ENCODE results near the gene TRAF3. TPM values are rescaled to one million over a fixed set of nuclear protein-coding genes. Genes with fewer than 3 reads are reported as not detected.
"Not testable (repeated sequence)": the region's sequence is repeated elsewhere in the genome, so short reads cannot be mapped to it uniquely, and the experiment has no call there.

TRAF3 gene
- total and polyA plus RNA-seq, 3 donors from 2014 or later, result 24.3 to 38.8 (median 38.2) TPM

- DNase-seq, result no peak
- 81 to 84% methylated on average over 13 to 25 of the region's 25 CpGs for WGBS, 2 donors
- intact Hi-C loops (cut with DNase I; ENCODE audit: low total_unique reads), result loop anchor here (10.0 kb wide), 1 partner anchor 150 kb away; the partner anchor contains the start of gene TRAF3
- Histone ChIP-seq H3K9me3 (no peaks in the 10 kb centered on the region), H3K27ac (no peak overlapping the region), H3K36me3 (ENCODE audit: low read depth, missing control alignments) (no peaks in the 10 kb centered on the region), H3K27me3 (no peaks in the 10 kb centered on the region), H3K4me1 (peaks cover 21% of the 10 kb centered on the region), H3K4me3 (no peak overlapping the region)
- no peak for TF ChIP-seq POLR2A (IDR thresholded peaks at IDR 0.05)
- TF ChIP-seq CTCF (IDR thresholded peaks at IDR 0.05), result no peak
Observed at GRCh38 chr14:102924632-102925588, 147.7 kb downstream of the TRAF3 start.

GRCh38 chr14:102925646-102926045 lies 148.4 kb downstream of the TRAF3 start:
- H3K27ac ChIP-seq, result no peak overlapping the region
- DNase-seq, result no peak
- WGBS, 2 donors, result 79 to 88% methylated on average over 8 to 11 of the region's 11 CpGs
- peaks cover 21% of the 10 kb centered on the region for H3K4me1 ChIP-seq
- no peaks in the 10 kb centered on the region for H3K36me3 ChIP-seq (ENCODE audit: low read depth, missing control alignments)
- H3K4me3 ChIP-seq, result no peak overlapping the region
- no peaks in the 10 kb centered on the region for H3K27me3 ChIP-seq
- intact Hi-C loops (cut with DNase I; ENCODE audit: low total_unique reads), result loop anchor here (10.0 kb wide), 1 partner anchor 151 kb away; the partner anchor contains the start of gene TRAF3
- H3K9me3 ChIP-seq, result no peaks in the 10 kb centered on the region
- no peak for TF ChIP-seq CTCF (IDR thresholded peaks at IDR 0.05)
- TF ChIP-seq POLR2A (IDR thresholded peaks at IDR 0.05), result no peak

- H3K9me3 ChIP-seq, result no peaks in the 10 kb centered on the region
- no peaks in the 10 kb centered on the region for H3K27me3 ChIP-seq
- H3K4me3 ChIP-seq, result no peak overlapping the region
- peaks cover 21% of the 10 kb centered on the region for H3K4me1 ChIP-seq
- H3K36me3 ChIP-seq (ENCODE audit: low read depth, missing control alignments), result no peaks in the 10 kb centered on the region
- DNase-seq, result no peak
- H3K27ac ChIP-seq, result no peak overlapping the region
- no peak for TF ChIP-seq CTCF (IDR thresholded peaks at IDR 0.05)
- no peak for TF ChIP-seq POLR2A (IDR thresholded peaks at IDR 0.05)
- intact Hi-C loops (cut with DNase I; ENCODE audit: low total_unique reads), result loop anchor here (10.0 kb wide), 1 partner anchor 151 kb away; the partner anchor contains the start of gene TRAF3
- WGBS, 2 donors, result 72 to 80% methylated on average over 12 of the region's 12 CpGs
Observed at GRCh38 chr14:102926104-102926503, 148.9 kb downstream of the TRAF3 start.

- H3K4me1 ChIP-seq, result peaks cover 21% of the 10 kb centered on the region
- 90 to 93% methylated on average over 10 of the region's 10 CpGs for WGBS, 2 donors
- intact Hi-C loops (cut with DNase I; ENCODE audit: low total_unique reads), result loop anchor here (10.0 kb wide), 1 partner anchor 152 kb away; the partner anchor contains the start of gene TRAF3
- H3K27me3 ChIP-seq; H3K4me3 ChIP-seq; DNase-seq; H3K27ac ChIP-seq; H3K9me3 ChIP-seq; H3K36me3 ChIP-seq (ENCODE audit: low read depth, missing control alignments): not testable (repeated sequence)
Observed at GRCh38 chr14:102926840-102927239, 149.6 kb downstream of the TRAF3 start.

- no peak overlapping the region for H3K27ac ChIP-seq
- TF ChIP-seq CTCF (IDR thresholded peaks at IDR 0.05) (no peak), POLR2A (IDR thresholded peaks at IDR 0.05) (no peak)
- peak overlapping the region in 1 of 2 donors; percentile 47 for H3K4me3 ChIP-seq
- H3K36me3 ChIP-seq (ENCODE audit: low read depth, missing control alignments), result no peaks in the 10 kb centered on the region
- peaks cover 21% of the 10 kb centered on the region for H3K4me1 ChIP-seq
- no peaks in the 10 kb centered on the region for H3K9me3 ChIP-seq
- DNase-seq, result no peak
- no peaks in the 10 kb centered on the region for H3K27me3 ChIP-seq
- intact Hi-C loops (cut with DNase I; ENCODE audit: low total_unique reads), result loop anchor here (10.0 kb wide), 1 partner anchor 153 kb away; the partner anchor contains the start of gene TRAF3
- 41 to 67% methylated on average over 11 to 19 of the region's 19 CpGs for WGBS, 2 donors
Observed at GRCh38 chr14:102927346-102927877, 150.2 kb downstream of the TRAF3 start.
